ENCODE data around the gene PCDHA8. TPM values are rescaled to one million over a fixed set of nuclear protein-coding genes. Genes with fewer than 3 reads are reported as not detected.
"Not testable (repeated sequence)": the region's sequence is repeated elsewhere in the genome, so short reads cannot be mapped to it uniquely, and the experiment has no call there.

Gene PCDHA8
- total and polyA plus RNA-seq, 9 of the 15 experiments (the other 6 are each of a cell fraction or from before 2014, with no cell fraction given) = not detected

DNA sequence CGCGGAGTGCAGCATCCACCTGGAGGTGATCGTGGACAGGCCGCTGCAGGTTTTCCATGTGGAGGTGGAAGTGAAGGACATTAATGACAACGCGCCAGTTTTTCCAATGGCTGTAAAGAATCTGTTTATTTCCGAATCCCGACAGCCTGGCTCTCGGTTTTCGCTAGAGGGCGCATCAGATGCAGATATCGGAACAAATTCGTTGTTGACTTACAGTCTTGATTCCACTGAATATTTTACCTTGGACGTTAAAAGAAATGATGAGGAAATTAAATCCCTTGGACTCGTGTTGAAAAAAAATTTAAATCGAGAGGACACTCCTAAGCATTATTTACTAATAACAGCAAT lies 39.5 kb upstream of the PCDHA8 start:
- Histone ChIP-seq H3K36me3 (ENCODE audit: control insufficient read depth, insufficient read depth, low read length) (no peaks in the 10 kb centered on the region), H3K4me2 (ENCODE audit: insufficient read depth, low read length) (no peak overlapping the region), H3K79me2 (ENCODE audit: control insufficient read depth, insufficient read depth, low read length) (no peaks in the 10 kb centered on the region), H3K27me3 (ENCODE audit: control insufficient read depth in 2 of 2, insufficient read depth in 2 of 2, low read length in 2 of 2) (no peaks in the 10 kb centered on the region), H3K4me1 (replicated peaks in 1 of 2; ENCODE audit: control insufficient read depth in 2 of 2, insufficient read depth in 2 of 2, low read length in 2 of 2) (peaks cover 0 to 7% of the 10 kb centered on the region in 2 experiments; a peak in 1 of 5 replicates), H3K9me3 (replicated peaks; ENCODE audit: control insufficient read depth, insufficient read depth, low read depth, low read length) (no peaks in the 10 kb centered on the region), H2AFZ (ENCODE audit: low read depth, low read length) (no peak overlapping the region), H4K20me1 (replicated peaks; ENCODE audit: control insufficient read depth, insufficient read depth, low read length) (no peaks in the 10 kb centered on the region), H3K9ac (ENCODE audit: insufficient read depth in 1 of 2, low read depth in 2 of 2, low read length in 2 of 2) (no peak overlapping the region), H3K9me1 (ENCODE audit: control insufficient read depth, insufficient read depth, low read length) (no peaks in the 10 kb centered on the region), H3K4me3 (no peak overlapping the region), H3K27ac (ENCODE audit: extremely low read depth, low read depth, low read length) (no peak overlapping the region)
- peak in 1 of 4 experiments; percentile 2 for DNase-seq (ENCODE audit: extremely low read depth in 1 of 4, low spot score in 3 of 4)
- POLR2A ChIA-PET = no interaction called here
- BruUV-seq (replicated peaks) = no TSS peak
- in situ Hi-C loops (cut with MboI) (no loop called here), intact Hi-C loops (cut with micrococcal nuclease) (no loop called here)
- FAIRE-seq = no peak
- no peak for ATAC-seq
- 23% methylated on average over 16 of the region's 16 CpGs for WGBS (ENCODE audit: insufficient coverage, low coverage, missing lambda C conversion rate)
- TF ChIP-seq, protein P1, sequence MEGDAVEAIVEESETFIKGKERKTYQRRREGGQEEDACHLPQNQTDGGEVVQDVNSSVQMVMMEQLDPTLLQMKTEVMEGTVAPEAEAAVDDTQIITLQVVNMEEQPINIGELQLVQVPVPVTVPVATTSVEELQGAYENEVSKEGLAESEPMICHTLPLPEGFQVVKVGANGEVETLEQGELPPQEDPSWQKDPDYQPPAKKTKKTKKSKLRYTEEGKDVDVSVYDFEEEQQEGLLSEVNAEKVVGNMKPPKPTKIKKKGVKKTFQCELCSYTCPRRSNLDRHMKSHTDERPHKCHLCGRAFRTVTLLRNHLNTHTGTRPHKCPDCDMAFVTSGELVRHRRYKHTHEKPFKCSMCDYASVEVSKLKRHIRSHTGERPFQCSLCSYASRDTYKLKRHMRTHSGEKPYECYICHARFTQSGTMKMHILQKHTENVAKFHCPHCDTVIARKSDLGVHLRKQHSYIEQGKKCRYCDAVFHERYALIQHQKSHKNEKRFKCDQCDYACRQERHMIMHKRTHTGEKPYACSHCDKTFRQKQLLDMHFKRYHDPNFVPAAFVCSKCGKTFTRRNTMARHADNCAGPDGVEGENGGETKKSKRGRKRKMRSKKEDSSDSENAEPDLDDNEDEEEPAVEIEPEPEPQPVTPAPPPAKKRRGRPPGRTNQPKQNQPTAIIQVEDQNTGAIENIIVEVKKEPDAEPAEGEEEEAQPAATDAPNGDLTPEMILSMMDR (IDR thresholded peaks at IDR 0.05 in 2 of 3, conservative IDR thresholded peaks at IDR 0.05 in 1 of 3; ENCODE audit: insufficient read depth in 2 of 3, low read depth in 1 of 3, low read length in 3 of 3) = 0 out of 6 replicates have a peak, but pooled peaks of 2 of the 3 experiments have one; percentile 10 to 13
- no peak for TF ChIP-seq NCOA2 (IDR thresholded peaks at IDR 0.05; ENCODE audit: partially characterized antibody in 2 of 2)
- CTCF ChIA-PET (ENCODE audit: low intra/inter-chr PET ratio) = no interaction called here

DNA sequence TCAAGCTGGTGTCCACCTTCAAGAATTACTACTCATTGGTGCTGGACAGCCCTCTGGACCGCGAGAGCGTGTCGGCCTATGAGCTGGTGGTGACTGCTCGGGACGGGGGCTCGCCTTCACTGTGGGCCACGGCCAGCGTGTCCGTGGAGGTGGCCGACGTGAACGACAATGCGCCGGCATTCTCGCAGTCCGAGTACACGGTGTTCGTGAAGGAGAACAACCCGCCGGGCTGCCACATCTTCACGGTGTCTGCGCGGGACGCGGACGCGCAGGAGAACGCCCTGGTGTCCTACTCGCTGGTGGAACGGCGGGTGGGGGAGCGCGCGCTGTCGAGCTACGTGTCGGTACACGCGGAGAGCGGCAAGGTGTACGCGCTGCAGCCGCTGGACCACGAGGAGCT lies 38.6 kb upstream of the PCDHA8 start:
- H4K20me1 ChIP-seq (replicated peaks; ENCODE audit: control insufficient read depth, insufficient read depth, low read length); CTCF ChIA-PET (ENCODE audit: low intra/inter-chr PET ratio); H3K36me3 ChIP-seq (ENCODE audit: control insufficient read depth, insufficient read depth, low read length); H3K4me3 ChIP-seq; in situ Hi-C loops (cut with MboI); H2AFZ ChIP-seq (ENCODE audit: low read depth, low read length); H3K4me2 ChIP-seq (ENCODE audit: insufficient read depth, low read length); FAIRE-seq; H3K9me3 ChIP-seq (replicated peaks; ENCODE audit: control insufficient read depth, insufficient read depth, low read depth, low read length); H3K9me1 ChIP-seq (ENCODE audit: control insufficient read depth, insufficient read depth, low read length); H3K79me2 ChIP-seq (ENCODE audit: control insufficient read depth, insufficient read depth, low read length); H3K27ac ChIP-seq (ENCODE audit: extremely low read depth, low read depth, low read length); intact Hi-C loops (cut with micrococcal nuclease); ATAC-seq; H3K27me3 ChIP-seq (ENCODE audit: control insufficient read depth in 2 of 2, insufficient read depth in 2 of 2, low read length in 2 of 2); BruUV-seq (replicated peaks); DNase-seq (ENCODE audit: extremely low read depth in 1 of 4, low spot score in 3 of 4); POLR2A ChIA-PET; H3K9ac ChIP-seq (ENCODE audit: insufficient read depth in 1 of 2, low read depth in 2 of 2, low read length in 2 of 2): not testable (repeated sequence)
- peaks cover 0 to 11% of the 10 kb centered on the region in 2 experiments; a peak in 2 of 5 replicates for H3K4me1 ChIP-seq (replicated peaks in 1 of 2; ENCODE audit: control insufficient read depth in 2 of 2, insufficient read depth in 2 of 2, low read length in 2 of 2)
- 47% methylated on average over 38 of the region's 45 CpGs for WGBS (ENCODE audit: insufficient coverage, low coverage, missing lambda C conversion rate)
